GM12891 (cell line): Measurements from ENCODE around the gene PROK1.

Source experiments
- PAX5 ChIP-seq: IDR thresholded peaks from 2 replicates; pipeline ENCODE4 v1.6.1; 2011; ENCODE audit warnings: low read length, moderate library complexity, mild to moderate bottlenecking; ENCODE audit not compliant: insufficient read depth, severe bottlenecking
- POLR2A ChIP-seq: IDR thresholded peaks from 2 replicates; pipeline ENCODE4 v1.6.1; 2011; ENCODE audit warnings: low read depth, low read length, control low read depth
- POLR2AphosphoS5 ChIP-seq: IDR thresholded peaks from 2 replicates; pipeline ENCODE4 v1.6.1; 2011; ENCODE audit warnings: low read depth, low read length, control low read depth
- POU2F2 ChIP-seq: IDR thresholded peaks from 2 replicates; pipeline ENCODE4 v1.6.1; 2011; ENCODE audit warnings: low read depth, mild to moderate bottlenecking, control low read depth, low read length, moderate library complexity
- SPI1 ChIP-seq: IDR thresholded peaks from 2 replicates; pipeline ENCODE4 v1.6.1; 2011; ENCODE audit warnings: low read depth, low read length, control low read depth
- TAF1 ChIP-seq: IDR thresholded peaks from 2 replicates; pipeline ENCODE4 v1.6.1; 2011; ENCODE audit warnings: low read depth, low read length, control low read depth

- TF ChIP-seq POLR2AphosphoS5 = no peak
- TF ChIP-seq POLR2A = no peak
- TF ChIP-seq TAF1 = no peak
- TF ChIP-seq PAX5 = no peak
- TF ChIP-seq SPI1 = no peak
- TF ChIP-seq POU2F2 = no peak
Measured at GRCh38 chr1:110485725-110486124, 34.8 kb downstream of the PROK1 start.
